SW480 (cell line): ENCODE results near the gene SETDB2.
A peak's percentile ranks its signal among the peaks of the same experiment; 100 is the strongest.

Experiments
- DNase-seq: peaks from one replicate; pipeline ENCODE4 v3.0.0-alpha.2; 2016; ENCODE audit warnings: low spot score

Gene SETDB2

DNA sequence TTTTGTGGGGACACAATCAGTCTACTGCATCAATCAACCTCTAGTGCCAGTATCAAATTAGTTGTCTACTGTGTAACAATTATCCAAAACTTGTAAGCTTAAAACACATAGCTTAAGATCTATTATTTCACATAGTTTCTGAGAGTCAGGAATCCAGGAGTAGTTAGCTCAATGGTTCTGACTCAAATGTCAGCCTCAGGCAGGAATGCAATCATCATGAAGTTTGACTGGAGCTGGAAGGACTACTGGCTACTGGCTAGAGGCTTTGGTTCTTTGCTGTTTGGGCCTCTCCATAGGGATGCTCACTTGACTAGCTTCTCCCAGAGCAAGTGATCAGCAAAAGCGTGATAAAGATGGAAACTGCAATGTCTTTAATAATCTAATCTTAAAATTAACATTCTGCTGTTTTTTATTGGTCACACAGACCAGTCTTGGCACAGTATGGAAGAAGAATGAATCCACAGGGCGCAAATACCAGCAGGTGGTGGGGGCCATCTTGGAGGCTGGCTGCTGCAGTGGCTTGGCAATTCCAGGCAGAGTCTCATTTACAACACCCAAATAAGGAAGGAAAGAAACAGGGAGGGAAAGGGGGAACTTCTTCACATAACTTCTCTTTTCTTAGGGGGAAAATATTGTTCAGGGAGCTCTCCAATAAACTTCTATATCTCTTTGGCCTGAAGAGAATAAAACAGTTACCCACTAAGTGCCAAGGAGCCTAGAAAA lies 15.9 kb upstream of the SETDB2 start:
- DNase-seq, result no peak

DNA sequence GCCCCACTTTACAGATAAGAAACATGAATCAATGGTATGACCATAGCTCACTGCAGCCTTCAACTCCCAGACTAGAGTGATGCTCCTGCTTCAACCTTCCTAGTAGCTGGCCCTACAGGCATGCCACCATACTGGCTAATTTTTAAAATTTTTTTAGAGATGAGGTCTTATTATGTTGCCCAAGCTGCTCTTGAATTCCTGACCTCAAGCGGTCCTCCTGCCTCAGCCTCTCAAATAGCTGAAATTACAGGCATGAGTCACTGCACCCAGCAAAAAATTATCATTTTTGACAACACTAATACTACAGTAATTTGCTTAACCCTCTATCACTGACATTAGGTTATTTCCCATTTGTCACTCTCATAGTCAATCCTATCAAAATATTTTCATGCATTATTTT lies 15.0 kb upstream of the SETDB2 start:
- DNase-seq, result no peak

DNA sequence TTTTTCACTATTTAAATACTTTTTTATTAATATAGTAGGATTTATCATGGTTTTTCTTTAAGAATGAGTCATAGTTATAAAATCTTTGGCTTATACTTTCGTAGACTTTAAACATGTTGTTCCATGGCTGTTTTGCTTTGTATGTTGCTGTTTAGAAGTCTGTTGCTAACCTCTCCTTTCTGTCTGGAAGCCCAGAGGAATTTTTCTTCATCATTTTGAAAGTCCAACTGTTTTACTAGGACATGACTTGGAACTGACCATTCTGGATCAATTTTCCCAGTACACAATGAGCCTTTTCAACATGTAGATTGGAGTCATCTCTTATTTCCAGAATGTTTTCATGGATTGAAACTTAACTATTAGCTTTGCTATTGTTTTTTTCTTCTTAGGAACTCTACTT lies 8.1 kb upstream of the SETDB2 start:
- no peak for DNase-seq

DNA sequence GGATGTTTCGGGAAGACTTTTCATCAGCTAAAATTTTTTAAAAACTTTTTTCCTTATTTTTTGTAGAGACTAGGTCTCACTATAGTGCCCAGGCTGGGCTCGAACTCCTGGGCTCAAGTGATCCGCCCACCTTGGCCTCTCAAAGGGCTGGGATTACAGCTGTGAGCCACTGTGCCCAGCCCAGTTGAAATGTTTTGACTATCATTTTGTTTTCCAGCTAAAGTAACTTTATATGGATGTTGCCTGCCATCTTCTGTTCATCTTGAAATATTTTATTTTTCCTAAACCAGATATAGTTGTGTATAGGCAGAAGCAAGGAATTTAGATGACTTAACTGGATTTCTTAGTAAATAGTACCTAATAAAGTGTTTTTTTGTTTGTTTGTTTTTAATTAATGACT lies 7.2 kb upstream of the SETDB2 start:
- DNase-seq, result peak; percentile 67

DNA sequence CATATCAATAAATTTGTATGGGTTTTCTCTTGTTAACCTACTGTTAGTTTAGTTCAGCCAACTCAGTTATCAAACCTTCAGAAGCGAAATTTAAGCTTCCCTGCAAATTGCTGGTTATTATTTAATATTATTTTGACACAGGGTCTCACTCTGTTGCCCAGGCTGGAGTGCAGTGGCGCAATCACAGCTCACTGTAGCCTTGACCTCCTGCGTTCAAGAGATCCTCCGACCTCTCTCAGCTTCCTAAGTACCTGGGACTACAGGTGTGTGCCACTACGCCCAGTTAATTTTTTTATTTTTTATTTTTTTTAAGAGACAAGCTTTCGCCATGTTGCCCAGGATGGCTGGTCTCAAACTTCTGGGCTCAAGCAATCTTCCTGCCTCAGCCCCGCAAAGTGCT lies 6.4 kb upstream of the SETDB2 start:
- DNase-seq, result no peak

DNA sequence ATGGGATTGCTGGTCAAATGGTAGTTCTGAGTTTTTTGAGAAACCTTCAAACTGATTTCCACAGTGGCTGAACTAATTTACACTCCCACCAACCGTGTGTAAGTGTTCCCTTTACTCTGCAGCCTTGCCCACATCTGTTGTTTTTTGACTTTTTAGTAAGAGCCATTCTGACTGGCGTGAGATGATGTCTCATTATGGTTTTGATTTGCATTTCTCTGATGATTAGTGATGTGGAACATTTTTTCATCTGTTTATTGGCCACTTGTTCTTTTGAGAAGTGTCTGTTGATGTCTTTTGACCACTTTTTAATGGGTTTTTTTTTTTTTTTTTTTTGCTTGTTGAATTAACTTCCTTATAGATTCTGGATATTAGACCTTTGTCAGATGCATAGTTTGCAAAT lies 4.5 kb upstream of the SETDB2 start:
- no peak for DNase-seq

DNA sequence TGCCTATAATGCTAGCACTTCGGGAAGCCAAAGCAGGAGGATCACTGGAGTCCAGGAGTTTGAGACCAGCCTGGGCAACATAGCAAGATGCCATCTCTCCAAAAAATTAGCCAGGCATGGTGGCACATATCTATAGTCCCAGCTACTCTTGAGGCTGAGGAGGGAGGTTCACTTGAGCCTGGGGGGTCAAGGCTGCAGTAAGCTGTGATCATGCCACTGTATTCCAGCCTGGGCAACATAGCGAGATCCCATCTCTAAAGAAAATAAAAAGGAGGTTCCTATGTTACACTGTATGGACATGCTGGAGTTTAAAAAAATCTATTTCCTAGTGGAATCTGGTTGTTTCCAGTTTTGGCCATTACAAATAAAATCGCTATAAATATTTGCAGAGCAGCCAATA lies 2.8 kb upstream of the SETDB2 start:
- no peak for DNase-seq

DNA sequence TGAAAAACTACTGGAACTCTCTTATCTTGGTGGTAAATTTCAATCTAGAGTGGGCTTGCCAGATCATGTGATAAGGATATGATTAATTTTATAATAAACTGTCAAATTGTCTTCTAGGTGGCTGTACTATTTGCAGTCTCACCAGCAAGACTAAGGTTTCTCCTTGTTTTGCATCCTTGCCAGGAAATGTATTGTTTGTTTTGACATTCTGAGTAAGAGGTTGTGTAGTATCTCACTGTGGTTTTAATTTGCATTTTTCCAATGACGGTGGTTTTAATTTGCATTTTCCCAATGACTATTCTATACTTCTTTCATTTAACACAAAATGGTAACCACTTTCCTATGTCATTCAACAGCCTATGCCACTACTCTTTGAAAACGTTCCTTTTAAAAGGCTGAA lies 2.2 kb upstream of the SETDB2 start:
- no peak for DNase-seq

DNA sequence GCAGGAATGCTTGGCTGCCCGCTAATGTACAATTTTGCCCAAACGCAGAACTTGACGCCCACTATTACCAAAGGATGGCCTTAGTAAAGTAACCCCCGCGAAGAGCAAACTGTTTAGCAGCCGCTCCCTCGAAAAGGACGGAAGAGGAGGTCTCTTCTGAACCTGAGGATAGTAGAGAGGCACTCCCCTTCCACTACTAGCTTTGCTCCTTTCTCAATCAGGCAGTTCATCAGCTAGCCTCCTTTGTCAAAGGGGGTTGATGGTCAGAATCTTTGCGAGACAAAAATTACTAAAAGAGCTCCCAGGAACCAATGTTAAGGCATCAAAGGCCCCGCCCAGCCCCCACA lies 744 bp upstream of the SETDB2 start:
- DNase-seq, result peak; percentile 76

DNA sequence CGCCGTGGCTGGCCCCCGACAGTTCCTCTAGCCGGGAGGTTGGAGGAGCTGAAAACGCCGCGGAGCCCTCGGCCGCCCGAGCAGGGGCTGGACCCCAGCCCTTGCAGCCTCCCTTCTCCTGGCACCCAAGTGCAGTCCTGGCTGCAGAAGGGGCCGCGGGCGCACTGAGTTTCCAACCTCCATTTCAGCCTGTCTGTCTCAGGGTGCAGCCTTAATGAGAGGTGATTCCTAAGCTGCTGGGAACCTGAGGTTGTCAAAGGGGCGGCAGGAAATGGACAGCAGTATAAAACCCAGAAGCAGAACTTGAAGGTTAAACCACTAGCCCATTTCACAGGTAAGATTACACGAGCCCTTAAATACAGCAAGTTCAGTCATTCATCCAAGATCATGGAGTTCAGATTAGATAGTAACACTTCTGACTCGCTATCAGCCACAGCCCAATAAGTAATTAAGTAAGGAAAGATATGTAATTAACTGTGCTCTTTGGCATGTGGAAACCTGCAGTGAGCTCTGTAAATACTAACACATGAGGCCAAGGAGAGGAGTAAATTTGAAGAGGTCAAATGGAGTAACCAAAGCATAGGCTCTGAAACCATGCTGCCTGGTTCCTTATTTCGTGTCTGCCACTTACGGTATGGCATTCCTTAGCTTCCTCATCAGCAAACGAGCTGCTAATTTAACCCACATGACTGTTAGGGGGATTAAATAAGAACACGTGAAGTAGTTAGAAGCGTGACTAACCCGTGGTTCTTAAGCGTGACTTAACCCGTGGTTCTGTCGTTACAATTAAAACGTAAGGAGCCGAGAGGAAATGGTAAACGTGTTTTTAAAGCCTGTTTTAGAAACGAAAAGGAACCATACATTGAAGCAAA lies 686 bp downstream of the SETDB2 start:
- DNase-seq, result peak; percentile 80

DNA sequence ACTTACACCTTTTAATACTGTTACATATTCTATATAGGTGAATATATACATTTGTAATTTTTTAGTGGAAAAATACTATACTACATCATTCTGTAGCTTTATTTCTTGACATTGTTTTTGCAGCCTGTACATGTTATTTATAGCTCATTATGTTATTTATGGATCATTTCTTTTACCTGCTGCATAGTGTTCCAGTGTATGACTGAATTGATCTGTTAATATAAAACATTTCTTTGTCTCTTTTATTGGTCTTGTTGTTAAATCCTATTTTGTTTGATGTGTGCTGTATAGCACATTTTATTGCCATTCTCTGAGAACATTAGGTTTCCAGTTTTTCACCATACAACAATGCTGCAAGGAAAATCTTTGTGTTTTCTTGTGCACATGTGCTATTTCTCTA lies 2.4 kb downstream of the SETDB2 start:
- no peak for DNase-seq

DNA sequence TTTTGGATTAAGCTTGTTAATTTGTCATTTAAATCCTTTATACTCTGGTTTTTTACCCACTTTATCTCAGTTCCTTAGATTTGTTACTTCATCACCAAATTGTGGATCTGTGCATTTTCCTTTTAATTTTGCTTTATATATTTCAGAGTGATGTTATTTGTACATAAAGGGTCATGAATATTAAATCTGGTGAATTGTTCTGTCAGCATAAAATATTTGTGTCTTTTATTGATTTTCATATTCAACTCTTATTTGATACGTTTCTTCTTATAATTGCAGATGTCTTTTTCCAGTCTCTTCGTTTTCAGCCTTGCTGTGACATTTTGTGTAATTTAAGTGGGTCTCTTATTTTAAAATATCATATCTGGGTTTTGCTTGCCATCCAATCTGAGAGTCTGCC lies 4.7 kb downstream of the SETDB2 start:
- DNase-seq, result no peak

DNA sequence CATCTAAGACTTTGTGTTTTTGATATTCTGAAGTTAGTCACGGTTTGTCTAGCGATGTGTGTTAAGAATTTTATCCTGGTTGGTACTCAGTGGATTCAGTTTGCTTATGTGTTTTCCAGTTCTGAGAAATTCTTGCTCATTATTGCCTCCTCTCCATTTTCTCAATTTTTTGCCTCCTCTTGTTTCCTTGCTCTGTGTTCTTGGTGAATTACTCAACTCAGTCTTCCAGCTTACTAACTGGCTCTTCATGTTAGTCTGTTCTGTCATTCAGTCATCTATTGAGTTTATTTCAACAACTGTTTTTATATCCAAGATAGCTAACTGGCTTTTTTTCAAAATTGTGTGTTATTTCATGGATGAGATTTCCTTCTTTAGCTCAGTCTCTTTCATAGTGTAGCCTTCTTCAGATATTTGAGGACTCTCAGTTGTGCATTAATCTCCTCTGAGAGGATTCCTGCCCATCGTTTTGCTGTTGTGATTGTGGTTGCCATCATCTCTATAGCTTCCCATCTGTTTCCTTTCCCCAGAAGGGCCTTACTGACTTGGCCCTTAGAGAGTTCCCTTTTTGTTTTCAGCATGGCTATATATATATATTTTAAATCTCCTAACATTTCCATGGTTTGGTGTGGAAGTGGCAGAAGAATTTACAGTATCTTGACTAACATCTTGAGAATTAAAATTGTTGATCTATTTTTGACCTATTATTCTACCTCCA lies 6.2 kb downstream of the SETDB2 start:
- DNase-seq, result no peak

DNA sequence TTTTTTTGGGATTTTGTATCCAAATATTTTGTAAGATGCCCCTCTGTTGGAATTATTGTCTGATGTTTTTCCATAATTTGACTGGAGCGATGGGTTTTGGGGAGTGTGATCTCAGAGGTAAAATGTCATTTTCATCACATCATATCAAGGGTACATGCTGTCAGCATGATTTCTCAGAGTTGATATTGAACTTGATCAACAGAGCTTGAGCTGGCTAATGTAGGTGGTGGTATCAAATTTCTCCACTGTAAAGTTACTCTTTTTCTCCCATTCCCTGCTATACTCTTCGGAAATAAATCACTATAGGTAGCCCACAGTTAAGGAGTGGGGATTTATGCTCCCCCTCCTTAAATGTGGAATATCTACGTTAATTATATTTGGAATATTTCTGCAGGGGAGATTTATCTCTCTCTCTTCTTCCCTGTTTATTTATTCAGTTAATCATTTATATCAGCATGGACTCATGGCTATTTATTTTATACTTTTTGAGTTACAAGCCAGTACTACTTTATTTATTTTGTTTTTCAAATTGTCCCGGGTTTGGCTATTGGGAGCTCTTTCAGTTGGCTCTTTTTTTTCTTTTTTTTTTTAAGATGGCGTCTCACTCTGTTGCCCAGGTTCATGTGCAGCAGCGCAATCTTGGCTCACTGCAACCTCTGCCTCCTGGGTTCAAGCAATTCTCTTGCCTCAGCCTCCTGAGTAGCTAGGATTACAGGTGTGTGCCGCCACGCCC lies 8.8 kb downstream of the SETDB2 start:
- no peak for DNase-seq

DNA sequence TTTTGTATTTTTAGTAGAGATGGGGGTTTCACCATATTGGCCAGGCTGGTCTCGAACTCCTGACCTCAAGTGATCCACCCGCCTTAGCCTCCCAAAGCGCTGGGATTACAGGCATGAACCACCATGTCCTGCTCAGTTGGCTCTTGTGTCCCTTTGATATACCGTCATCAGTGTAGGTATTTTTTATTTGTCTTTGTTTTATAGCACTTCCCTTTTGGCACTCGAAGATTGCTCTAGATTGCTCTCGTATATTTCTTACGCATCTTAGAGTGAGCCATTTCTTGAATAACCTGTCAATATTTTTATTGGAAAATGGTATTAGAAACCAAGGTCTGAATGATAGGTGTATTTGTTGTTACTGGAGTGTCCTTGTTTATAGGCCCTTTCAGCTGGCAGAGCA lies 9.4 kb downstream of the SETDB2 start:
- DNase-seq, result no peak

DNA sequence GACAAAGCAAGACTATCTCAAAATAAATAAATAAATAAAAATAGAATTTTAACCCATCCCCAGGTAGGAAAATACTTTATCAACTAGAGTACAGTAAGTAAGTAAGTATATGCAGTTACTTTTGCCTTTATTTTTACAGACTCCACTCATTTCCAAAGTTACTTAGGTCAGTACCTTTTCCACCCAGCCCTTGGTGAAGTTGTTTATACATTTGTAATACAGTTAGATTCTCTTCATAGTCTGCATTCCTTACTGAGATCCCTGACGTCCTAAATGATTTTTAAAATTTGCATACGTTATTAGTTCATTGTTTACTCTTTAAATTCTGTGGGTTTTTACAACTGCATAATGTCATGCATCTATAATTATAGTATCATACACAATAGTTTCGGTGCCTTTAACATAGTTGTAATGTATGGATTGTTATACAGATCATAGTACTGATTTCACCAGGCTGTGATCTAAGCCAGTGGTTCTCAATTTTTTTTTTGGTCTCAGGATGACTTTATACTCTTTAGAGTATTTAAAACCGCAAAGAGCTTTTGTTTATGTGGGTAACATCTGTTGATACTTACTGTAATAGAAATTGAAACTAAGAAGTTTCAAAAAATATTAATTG lies 10.4 kb downstream of the SETDB2 start:
- no peak for DNase-seq

DNA sequence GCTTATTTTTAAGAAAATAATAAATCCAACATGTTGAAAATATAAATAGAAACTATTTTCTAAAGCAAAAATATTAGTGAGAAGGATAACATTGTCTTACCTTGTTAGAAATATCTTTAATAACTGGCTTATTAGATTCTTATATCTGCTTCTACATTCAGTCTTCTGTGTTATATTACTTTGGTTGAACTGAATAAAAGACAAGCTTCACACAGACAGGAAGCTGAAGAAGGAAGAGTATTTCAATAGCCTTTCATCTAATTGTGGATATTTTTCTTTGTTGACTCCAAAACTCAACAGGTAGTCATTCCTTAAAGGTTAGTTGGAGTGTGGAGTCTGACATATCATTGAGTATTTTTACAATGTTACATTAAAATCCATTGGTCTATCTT lies 10.9 kb downstream of the SETDB2 start:
- no peak for DNase-seq

DNA sequence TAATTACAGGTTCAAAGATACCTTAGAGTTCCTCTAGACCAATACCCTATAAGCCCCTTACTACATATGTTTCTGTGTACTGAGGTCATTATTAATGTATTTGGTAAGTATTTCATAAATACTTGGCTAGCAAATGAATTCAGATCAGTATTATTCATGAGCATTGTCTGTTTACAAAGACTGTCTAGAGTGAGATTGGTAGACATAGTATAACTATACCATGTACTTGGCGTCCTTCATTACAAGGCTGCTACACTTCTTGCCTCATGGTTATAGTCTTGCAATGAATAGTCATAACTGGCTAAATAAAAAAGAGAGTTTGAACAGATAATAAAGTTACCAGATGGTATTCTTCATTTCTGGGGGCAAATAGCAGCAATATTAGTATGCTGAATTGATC lies 12.1 kb downstream of the SETDB2 start:
- no peak for DNase-seq

DNA sequence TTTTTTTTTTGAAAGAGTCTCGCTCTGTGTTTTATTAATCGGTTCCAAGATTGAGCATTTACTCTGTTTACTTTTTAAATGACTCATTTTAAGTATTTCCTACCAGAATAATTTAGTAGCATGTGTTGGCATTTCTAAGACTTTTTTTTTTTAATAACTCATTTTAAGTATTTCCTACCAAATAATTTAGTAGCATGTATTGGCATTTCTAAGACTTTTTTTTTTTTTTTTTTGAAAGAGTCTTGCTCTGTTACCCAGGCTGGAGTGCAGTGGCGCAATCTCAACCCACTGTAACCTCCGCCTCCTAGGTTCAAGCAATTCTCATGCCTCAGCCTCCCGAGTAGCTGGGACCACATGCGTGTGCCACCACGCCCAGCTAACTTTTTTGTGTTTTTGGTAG lies 13.1 kb downstream of the SETDB2 start:
- no peak for DNase-seq

DNA sequence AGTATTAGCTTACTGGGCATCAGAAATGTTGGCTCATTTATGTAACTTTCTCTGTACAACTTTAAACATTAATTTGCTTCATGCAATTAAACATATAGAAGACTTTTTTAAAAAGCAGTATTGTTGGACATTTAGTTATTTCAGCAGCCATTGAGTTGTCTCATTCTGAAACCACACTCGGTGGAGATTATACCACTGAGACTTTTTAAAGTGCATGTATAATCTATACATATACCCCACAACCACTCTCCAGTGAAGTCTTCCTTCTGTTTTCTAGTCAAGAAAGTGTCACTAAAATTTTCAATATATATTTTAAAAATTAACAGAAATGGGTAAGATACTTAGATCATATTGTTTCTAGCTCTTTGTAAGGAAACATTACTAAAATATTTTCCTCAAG lies 15.5 kb downstream of the SETDB2 start:
- DNase-seq, result no peak

DNA sequence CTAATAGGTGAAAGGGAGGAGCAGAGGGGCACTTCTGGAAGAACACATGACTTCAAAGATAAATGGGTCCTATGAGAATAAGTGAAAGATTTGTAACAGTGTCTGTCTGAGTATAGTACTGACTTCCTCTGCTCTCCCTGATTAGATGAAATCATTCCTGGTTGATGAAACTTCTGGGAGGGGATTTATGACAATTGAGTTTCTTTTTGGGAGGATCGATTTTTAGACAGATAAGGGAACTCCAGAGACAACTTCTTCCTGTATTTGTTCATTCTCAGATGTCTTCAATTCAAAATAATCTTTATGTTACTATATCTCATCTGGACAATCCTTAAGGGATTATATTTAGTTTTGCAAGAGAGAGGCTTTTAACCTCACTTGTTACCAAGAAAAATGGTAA lies 20.0 kb downstream of the SETDB2 start:
- DNase-seq, result no peak
